Body of pancreas (tissue), 4 donors: Measurements from ENCODE around the gene SPZ1.
"Not testable (repeated sequence)": the region's sequence is repeated elsewhere in the genome, so short reads cannot be mapped to it uniquely, and the experiment has no call there.

ENCODE experiments used
- POLR2A ChIP-seq, 3 donors: fragments of 450-650 bp; IDR thresholded peaks; one replicate each; pipeline ENCODE4 v1.6.1; 2016; ENCODE audit warnings: antibody characterized with exemption in 3 of 3, mild to moderate bottlenecking in 2 of 3
- TF ChIP-seq, protein P1 (sequence below), 7 experiments: fragments of 450-650 bp in 4 of 7; fragments of 200-600 bp in 3 of 7; sonication (generic) in 3 of 7; IDR thresholded peaks; one replicate each; pipeline ENCODE4 v1.5.1; 2016 to 2019; ENCODE audit warnings: antibody characterized with exemption in 7 of 7

DNA sequence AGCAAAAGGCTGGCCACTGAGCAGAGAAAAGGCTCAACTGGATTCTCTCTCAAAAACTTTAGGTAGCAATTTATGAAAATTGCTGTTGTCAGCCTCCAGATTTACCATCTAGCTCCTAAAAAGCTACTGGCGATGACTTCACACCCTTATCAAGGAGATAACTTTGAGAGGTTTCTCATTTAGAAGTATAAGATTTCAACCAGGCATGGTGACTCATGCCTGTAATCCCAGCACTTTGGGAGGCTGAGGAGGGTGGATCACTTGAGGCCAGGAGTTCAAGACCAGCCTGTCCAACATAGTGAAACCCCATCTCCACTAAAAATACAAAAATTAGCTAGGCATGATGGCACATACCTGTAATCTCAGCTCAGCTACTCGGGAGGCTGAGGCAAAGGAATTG lies 49.3 kb upstream of the SPZ1 start:
- TF ChIP-seq, protein P1, sequence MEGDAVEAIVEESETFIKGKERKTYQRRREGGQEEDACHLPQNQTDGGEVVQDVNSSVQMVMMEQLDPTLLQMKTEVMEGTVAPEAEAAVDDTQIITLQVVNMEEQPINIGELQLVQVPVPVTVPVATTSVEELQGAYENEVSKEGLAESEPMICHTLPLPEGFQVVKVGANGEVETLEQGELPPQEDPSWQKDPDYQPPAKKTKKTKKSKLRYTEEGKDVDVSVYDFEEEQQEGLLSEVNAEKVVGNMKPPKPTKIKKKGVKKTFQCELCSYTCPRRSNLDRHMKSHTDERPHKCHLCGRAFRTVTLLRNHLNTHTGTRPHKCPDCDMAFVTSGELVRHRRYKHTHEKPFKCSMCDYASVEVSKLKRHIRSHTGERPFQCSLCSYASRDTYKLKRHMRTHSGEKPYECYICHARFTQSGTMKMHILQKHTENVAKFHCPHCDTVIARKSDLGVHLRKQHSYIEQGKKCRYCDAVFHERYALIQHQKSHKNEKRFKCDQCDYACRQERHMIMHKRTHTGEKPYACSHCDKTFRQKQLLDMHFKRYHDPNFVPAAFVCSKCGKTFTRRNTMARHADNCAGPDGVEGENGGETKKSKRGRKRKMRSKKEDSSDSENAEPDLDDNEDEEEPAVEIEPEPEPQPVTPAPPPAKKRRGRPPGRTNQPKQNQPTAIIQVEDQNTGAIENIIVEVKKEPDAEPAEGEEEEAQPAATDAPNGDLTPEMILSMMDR (IDR thresholded peaks at IDR 0.05) = not testable (repeated sequence)
- not testable (repeated sequence) for TF ChIP-seq POLR2A (IDR thresholded peaks at IDR 0.05)
